Activated T-helper 17 cell treated with anti-CD3 and anti-CD28 coated beads, Interleukin-2, amount 50 U/mL, for 72 hours (primary cell): ENCODE data around the gene TSPAN14. TPM values are rescaled to one million over a fixed set of nuclear protein-coding genes. Genes with fewer than 3 reads are reported as not detected.

ENCODE experiments used
- ATAC-seq: fragments of 150-1000 bp; cut with Tn5 transposase; replicated peaks from 2 replicates; pipeline ENCODE4 v1.10.0; 2021; ENCODE audit warnings: mild to moderate bottlenecking, moderate library complexity
- H3K27ac Mint-ChIP-seq: one replicate; pipeline ENCODE4 v1.8.0; 2022; ENCODE audit warnings: mixed read lengths
- H3K27me3 Mint-ChIP-seq: one replicate; pipeline ENCODE4 v1.8.0; 2022; ENCODE audit warnings: mixed read lengths
- H3K36me3 Mint-ChIP-seq: one replicate; pipeline ENCODE4 v1.8.0; 2022; ENCODE audit warnings: low read depth, mild to moderate bottlenecking, mixed read lengths
- H3K4me1 Mint-ChIP-seq: one replicate; pipeline ENCODE4 v1.8.0; 2022; ENCODE audit warnings: mixed read lengths
- H3K4me3 Mint-ChIP-seq: one replicate; pipeline ENCODE4 v1.8.0; 2022; ENCODE audit warnings: mild to moderate bottlenecking, mixed read lengths
- H3K9me3 Mint-ChIP-seq: one replicate; pipeline ENCODE4 v1.8.0; 2022; ENCODE audit warnings: mixed read lengths
- total RNA-seq, 2 donors: library from RNA; stranded (reverse); gene quantifications; one replicate each; pipeline ENCODE4 v1.2.3, GENCODE V29; 2022

Gene TSPAN14
- total RNA-seq, 2 donors from 2014 or later: 61.9 to 64.5 TPM

DNA sequence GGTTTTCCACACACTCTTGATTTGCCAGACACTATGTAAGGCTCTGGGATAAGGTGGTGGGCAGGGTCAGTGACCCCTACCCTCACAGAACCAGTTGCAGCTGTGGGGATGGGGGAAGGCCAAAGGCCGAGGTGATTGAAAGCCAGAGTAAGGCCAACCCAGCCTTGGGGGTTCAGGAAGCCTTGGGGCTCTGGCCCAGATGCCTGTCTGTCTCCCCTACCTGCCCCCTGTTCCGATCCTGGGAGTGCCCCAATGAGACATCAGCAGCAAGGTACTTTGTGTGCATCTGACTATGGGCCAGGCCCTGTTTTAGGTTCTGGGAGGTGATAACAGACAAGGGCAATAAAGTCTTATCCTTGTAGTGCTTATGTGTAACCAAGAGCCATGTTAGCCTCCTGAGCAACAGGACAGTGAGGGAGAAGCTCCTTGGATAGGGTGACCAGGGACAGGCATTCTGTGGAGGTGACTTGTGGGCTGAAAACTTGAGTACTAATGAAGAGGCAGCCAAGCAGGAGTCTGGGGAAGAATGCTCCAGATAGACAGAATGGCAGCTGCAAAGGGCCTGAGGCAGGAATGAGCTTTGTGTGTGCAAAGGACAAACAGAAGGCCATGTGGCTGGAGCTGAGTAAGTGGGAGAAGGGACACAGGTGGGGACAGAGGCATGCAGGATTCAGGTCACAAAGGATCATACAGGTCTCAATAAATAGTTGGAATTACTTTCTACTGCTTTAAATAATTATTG is 35.4 kb downstream of the TSPAN14 start:
- ATAC-seq: no peak
- H3K36me3 Mint-ChIP-seq: peaks cover 86% of the 10 kb centered on the region
- peak overlapping the region; percentile 24 for H3K27ac Mint-ChIP-seq
- H3K27me3 Mint-ChIP-seq: no peaks in the 10 kb centered on the region
- peaks cover 73% of the 10 kb centered on the region for H3K4me1 Mint-ChIP-seq
- no peaks in the 10 kb centered on the region for H3K9me3 Mint-ChIP-seq
- peak overlapping the region; percentile 65 for H3K4me3 Mint-ChIP-seq

DNA sequence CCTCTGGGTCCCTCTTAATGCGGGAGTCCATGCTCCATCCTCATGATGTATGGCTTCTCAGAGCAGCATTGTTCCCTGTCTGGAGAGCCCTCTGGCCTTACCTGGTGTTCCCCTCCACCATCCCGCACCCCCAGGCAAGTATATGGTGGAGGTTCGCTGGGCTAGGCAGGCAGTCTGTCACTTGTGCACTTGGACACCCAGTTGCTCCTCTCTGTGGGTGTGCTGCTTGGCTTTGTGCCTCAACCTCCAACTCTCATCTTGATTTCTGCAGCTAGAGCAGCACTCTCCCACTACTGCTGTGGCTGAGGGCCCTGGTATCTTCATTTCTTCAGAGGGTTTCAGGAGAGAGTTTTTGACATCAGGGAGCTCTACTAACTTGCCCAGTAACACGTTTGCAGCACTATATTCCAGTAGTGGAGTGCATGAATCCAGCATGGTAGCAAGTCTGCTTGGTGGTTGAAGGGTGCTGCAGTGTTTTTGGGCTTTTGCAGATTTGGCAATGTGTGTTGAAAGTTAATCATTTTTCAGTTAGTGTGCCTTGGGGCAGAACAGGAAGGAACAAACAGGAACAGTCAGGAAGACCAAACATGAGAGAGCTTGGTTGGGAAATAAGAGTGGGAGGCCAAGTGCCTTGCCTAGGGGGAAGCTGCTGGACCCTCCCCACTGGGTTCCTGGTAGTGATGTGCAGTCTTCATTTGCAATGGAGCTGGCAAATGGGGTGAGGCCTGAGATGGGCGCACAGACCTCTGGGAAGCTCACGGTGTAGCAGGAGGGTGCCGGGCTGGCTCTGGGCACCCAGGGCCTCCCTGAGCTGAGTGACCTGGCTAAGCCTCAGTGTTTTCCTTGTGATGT is 37.4 kb downstream of the TSPAN14 start:
- H3K36me3 Mint-ChIP-seq: peaks cover 86% of the 10 kb centered on the region
- no peaks in the 10 kb centered on the region for H3K27me3 Mint-ChIP-seq
- no peak for ATAC-seq
- H3K9me3 Mint-ChIP-seq: no peaks in the 10 kb centered on the region
- peaks cover 68% of the 10 kb centered on the region for H3K4me1 Mint-ChIP-seq
- H3K27ac Mint-ChIP-seq: peak overlapping the region; percentile 39
- peak overlapping the region; percentile 65 for H3K4me3 Mint-ChIP-seq

DNA sequence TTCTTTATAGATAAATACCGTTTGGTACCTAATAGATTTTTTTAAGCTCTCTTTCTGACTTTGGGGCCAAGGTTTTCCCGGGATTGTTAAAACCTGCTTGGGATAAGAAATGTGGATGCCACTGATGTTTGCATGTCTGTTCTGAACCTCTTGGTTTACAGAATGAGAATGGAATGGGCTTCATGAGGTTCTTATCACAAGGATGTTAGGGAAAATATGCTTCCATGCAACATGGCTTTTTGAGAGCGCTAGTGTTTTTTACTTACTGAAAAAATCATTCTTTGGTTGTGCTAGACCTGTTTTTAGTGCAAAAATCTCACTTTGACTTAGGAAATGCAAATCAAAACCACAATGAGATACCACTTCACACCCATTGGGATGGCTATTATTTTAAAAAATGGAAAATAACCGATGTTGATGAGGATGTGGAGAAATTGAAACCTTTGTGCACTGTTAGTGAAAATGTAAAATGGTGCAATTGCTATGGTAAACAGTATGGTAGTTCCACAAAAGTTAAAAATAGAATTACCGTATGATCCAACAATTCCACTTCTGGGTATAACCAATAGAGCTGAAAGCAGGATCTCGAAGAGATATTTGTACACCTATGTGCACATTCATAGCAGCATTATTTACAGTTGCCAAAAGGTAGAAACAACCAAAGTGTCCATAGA is 38.9 kb downstream of the TSPAN14 start:
- Mint-ChIP-seq H3K4me3 (peak overlapping the region; percentile 65), H3K27me3 (no peaks in the 10 kb centered on the region), H3K36me3 (peaks cover 86% of the 10 kb centered on the region), H3K9me3 (no peaks in the 10 kb centered on the region), H3K27ac (peak overlapping the region; percentile 80), H3K4me1 (peaks cover 69% of the 10 kb centered on the region)
- no peak for ATAC-seq

DNA sequence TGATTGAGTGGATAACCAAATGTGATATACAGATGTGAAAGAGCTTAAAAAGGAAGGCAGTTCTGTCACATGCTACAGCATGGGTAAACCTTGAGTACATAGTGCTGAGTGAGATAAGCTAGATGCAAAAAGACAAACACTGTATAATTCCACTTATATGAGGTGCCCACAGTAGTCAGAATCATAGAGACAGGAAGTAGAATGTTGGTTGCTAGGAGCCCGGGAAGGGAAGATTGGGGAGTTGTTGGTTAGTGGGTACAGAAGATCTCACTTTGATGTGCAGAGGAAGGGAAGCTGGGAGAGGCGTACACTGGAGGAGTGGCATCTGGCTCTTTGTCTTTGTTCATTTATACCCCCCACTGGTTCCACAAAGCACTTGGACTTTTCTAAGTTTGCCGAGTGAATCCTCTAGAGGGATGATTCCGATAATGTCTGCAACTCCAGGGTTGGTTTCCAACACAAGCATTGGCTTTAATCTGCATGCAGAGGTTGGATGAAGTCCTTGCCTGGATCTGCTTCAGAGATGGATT is 39.5 kb downstream of the TSPAN14 start:
- H3K4me3 Mint-ChIP-seq: peak overlapping the region; percentile 65
- peak; percentile 72 for ATAC-seq
- H3K27ac Mint-ChIP-seq: peak overlapping the region; percentile 80
- H3K4me1 Mint-ChIP-seq: peaks cover 72% of the 10 kb centered on the region
- H3K9me3 Mint-ChIP-seq: no peaks in the 10 kb centered on the region
- peaks cover 82% of the 10 kb centered on the region for H3K36me3 Mint-ChIP-seq
- no peaks in the 10 kb centered on the region for H3K27me3 Mint-ChIP-seq

DNA sequence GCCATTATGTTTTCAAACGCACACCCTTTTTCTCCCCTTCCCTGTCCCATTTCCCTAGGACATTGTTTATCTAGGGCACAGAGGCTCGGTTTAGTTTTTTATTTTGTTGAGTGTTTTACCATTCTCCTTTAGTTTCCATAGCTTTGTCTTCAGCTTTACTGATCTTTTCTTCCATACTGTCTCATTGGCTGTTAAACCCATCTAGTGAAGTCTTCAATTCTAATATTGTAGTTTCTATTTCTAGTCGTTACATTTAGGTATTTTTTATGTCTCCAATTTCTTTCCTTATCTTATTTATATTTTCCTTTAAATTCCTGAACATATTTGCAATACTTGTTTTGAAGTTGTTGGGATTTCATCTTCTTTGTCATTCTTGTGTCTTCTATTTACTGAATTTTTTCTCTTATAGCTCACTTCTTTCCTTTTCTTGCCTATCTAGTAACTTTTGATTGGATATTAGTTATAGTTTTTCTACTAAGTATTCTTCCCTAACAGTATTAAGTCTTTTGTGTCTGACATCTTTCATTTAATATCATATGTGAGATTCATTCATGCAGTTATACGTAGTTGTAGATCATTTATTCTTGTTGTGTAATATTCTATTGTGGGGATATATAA is 42.6 kb downstream of the TSPAN14 start:
- Mint-ChIP-seq H3K36me3 (peaks cover 61% of the 10 kb centered on the region), H3K27ac (peak overlapping the region; percentile 97), H3K9me3 (no peaks in the 10 kb centered on the region), H3K4me1 (peaks cover 68% of the 10 kb centered on the region), H3K4me3 (peak overlapping the region; percentile 80), H3K27me3 (no peaks in the 10 kb centered on the region)
- ATAC-seq: no peak

DNA sequence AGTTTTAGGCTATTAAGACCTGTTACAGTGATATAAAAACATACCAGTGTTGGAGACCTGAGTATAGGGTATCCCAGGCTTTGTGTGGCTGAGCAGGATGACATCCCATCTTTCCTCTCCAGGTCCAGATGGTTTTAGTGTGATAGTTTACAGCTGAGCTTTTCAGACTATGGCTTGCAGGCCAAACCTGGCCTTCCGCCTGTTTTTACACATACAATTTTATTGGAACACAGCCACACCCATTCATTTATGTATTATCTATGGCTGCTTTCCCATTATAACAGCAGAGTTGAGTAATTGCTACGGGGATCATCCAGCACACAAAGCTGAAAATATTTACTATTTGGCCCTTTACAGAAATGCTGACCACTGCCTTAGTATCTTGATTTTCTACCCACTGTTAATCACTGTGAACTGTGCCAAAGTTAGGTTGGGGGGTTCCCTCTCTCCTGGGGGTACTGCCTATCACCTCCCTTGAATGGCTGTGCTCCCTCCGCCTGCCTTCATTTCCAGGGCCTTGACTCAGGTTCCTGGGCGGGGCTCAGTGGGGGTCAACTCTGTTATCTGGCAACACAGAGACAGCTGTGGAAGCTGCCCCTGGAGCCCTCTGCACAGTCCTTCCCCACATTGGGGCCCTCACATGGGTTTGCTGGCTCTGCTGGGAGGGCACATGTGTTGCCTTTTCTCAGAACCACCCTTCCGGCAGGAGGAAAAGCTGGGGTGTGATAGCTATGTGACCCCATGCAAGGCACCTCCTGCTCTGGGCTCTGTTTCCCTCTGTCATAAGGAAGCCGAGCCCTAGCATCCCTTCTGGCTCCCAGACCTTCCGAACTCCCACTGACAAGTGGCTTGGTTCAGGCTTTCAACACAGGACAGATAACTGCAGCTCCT is 43.3 kb downstream of the TSPAN14 start:
- Mint-ChIP-seq H3K4me3 (peak overlapping the region; percentile 80), H3K27ac (peak overlapping the region; percentile 97), H3K9me3 (no peaks in the 10 kb centered on the region), H3K4me1 (peaks cover 75% of the 10 kb centered on the region), H3K36me3 (peaks cover 61% of the 10 kb centered on the region), H3K27me3 (no peaks in the 10 kb centered on the region)
- ATAC-seq: no peak

DNA sequence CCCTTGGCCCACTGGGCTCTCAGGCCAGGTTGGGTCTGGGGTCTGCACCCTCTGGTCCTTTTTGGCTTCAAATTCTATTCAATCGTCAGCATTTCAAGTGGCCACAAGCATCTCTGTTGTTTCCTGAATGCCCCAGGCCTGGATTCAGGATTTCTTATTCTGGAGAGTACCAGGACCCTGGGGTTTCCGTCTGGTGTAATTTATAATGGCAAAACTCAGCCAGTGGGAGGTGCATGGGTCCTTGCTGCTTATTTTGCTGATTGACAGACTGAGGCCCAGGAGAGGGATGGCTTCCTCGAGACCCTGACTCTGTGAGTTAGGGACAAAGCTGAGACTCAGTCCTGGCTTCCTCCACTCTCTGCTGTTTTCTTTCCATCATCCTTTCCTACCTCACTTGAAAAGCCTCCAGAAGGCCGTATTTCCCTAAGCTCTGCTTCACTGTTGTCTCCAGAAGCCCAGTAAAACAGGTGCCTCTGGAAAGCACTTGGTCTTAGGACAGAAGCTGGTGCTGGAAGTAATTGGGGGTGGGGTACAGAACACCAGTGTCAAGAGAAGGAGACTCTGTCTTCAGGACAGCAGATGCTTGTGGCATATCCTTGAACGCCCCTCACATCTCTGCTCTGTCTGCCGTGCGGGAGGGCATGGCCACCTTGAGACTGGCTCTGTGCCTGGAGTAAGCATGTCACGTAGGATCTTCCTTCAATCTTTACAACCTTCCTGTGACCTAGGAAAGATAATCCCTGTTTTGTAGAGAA is 44.1 kb downstream of the TSPAN14 start:
- Mint-ChIP-seq H3K27me3 (no peaks in the 10 kb centered on the region), H3K27ac (peak overlapping the region; percentile 97), H3K4me3 (peak overlapping the region; percentile 80), H3K9me3 (no peaks in the 10 kb centered on the region), H3K4me1 (peaks cover 82% of the 10 kb centered on the region), H3K36me3 (peaks cover 61% of the 10 kb centered on the region)
- ATAC-seq: peak; percentile 13

DNA sequence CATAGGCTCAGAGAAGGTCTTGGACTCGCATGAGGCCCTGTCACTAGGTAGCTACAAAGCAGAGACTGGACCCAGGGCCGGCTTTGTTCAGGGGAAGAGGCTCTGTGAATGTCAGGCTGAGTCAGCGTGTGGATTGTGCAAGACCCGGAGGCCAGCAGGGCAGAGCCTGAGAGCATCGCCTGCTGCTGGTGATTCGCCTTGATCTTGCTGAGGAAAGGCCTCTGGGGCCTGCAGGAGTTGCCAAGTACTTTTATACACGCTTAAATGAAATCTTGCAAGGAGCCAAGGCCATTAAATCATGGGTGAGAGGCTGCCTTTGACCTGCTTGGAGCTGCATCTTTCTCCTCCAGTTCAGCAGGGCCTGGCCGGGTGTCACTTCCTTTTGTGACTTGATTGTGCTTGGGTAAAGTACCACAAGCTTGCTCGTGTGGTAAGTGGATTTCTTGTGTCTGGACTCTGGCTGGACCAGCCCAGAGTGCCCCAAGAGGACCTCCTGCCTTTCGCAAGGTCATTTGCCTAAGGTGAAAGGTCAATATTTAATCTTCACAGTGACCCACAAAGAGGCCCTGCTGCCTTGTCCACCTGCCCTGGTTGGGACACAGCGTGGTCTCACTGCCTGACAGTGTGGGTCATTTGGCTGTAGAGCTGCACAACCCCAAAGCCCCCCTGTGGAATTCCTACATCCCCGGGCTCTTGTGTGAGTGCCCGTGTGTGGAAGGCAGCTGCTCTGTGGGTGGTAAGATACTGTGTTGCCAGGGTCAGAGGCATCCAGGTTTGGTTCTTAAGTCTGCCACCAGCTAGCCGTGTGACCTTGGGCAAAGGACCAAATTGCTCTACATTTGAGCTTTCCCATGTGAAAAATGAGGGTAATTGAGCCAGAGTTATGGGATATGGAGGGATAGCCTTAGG is 45.0 kb downstream of the TSPAN14 start:
- Mint-ChIP-seq H3K4me1 (peaks cover 84% of the 10 kb centered on the region), H3K36me3 (peaks cover 53% of the 10 kb centered on the region), H3K27me3 (no peaks in the 10 kb centered on the region), H3K27ac (peak overlapping the region; percentile 97), H3K9me3 (no peaks in the 10 kb centered on the region), H3K4me3 (peak overlapping the region; percentile 80)
- ATAC-seq: peak; percentile 72

DNA sequence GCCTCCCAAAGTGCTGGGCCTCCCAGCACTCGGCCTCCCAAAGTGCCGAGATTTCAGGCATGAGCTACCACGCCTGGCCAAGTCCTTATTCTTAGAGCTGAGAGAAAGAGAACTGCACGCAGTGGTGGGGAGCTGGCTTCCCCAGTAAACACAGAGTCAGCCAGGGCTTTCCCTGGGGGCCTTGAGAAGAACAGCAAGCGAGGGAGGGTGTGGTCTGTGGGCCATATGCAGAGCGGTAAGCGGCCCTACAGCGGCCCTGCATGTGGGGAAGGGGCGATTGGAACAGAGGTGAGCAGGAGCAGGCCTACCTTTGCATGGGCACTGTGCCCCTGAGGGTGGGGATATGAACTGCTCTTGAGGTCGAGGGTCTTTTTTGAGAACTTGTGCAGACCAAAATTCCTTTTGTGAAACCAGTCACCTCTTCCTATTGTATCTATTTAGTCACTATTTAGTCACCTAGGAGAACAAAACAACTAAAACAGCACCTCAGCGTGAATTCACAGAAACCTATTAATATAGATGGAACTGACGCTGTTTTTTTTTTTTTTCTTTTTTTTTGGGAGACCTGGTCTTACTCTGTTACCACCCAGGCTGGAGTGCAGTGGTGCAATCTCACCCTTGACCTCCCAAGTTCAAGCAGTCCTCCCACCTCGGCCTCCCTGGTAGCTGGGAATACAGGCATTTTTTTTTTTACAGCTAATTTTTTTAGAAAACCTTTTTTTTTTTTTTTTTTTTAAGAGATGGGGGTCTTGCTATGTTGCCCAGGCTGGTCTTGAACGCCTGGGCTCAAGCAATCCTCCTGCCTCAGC is 46.7 kb downstream of the TSPAN14 start:
- peaks cover 79% of the 10 kb centered on the region for H3K4me1 Mint-ChIP-seq
- peak overlapping the region; percentile 80 for H3K4me3 Mint-ChIP-seq
- H3K27ac Mint-ChIP-seq: peak overlapping the region; percentile 97
- H3K27me3 Mint-ChIP-seq: no peaks in the 10 kb centered on the region
- ATAC-seq: peak; percentile 65
- peaks cover 49% of the 10 kb centered on the region for H3K36me3 Mint-ChIP-seq
- no peaks in the 10 kb centered on the region for H3K9me3 Mint-ChIP-seq

DNA sequence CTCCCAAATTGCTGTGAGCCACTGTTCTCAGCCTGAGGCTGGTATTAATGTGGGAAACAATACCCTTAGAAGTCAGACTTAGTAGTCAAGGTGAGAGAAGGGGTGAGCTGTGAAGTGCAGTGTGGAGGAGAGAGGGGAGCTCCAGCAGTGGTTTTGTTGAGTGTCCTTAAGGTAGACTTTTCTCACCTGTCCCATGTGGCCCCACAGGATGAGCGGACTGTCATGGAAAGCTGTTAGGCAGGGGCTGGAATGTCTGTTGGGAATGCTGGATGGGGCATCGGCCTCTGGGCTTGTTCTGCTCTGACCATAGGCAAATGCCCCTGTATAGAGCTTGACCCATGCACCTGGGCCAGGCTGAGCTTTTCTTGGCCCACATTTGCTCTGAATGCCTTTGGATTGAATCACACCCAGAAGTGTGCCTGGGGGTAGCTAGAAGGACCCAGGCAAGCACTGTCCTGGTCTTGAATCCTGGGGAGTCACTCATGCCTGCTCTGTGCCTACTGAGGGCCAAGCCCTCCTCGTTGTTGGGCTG is 47.3 kb downstream of the TSPAN14 start:
- no peak for ATAC-seq
- peaks cover 76% of the 10 kb centered on the region for H3K4me1 Mint-ChIP-seq
- peak overlapping the region; percentile 80 for H3K4me3 Mint-ChIP-seq
- H3K27me3 Mint-ChIP-seq: no peaks in the 10 kb centered on the region
- H3K36me3 Mint-ChIP-seq: peaks cover 52% of the 10 kb centered on the region
- no peaks in the 10 kb centered on the region for H3K9me3 Mint-ChIP-seq
- H3K27ac Mint-ChIP-seq: peak overlapping the region; percentile 97

DNA sequence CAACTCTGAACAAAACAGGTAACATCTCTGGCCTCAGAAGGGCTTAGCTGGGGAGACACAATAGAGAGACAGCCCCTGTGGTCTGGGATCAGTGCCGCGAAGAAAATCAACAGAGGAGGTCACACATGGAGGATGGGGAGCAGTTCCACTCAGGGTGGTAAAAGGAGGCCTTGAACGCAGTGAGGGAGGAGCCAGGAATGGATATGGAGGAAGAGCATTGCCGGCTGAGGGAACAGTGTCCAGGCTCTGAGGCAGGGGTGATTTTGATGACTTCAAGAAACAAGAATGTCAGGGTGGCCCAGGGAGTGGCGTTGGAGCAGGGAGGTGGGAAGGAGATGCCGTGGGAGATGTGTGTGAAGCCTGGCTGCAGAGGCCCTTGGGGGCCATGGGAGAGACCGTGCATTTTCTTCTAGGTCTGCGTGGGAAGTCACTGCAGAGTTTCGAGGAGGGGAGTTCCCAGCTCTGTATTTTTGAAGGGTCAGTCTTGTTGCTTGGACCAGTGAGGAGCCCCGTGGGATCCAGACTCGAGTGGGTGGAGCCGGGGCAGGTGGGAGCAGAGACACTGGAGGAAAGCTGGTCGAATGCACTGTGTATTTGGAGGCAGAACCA is 47.9 kb downstream of the TSPAN14 start:
- no peak for ATAC-seq
- Mint-ChIP-seq H3K4me3 (peak overlapping the region; percentile 80), H3K27ac (peak overlapping the region; percentile 97), H3K4me1 (peaks cover 70% of the 10 kb centered on the region), H3K9me3 (no peaks in the 10 kb centered on the region), H3K27me3 (no peaks in the 10 kb centered on the region), H3K36me3 (peaks cover 48% of the 10 kb centered on the region)
